Measurements from ENCODE around the gene CREB3L1.

The CREB3L1 gene

GRCh38 chr11:46264976-46265375 is 12.5 kb upstream of the CREB3L1 start:
- H3K27me3 ChIP-seq (ENCODE audit: control insufficient read depth, insufficient read depth, low read length), result no peaks in the 10 kb centered on the region
- H3K79me2 ChIP-seq, result no peaks in the 10 kb centered on the region
- no peak overlapping the region for H3K4me3 ChIP-seq (ENCODE audit: low read depth, low read length)
- no peaks in the 10 kb centered on the region for H3K4me1 ChIP-seq
- TF ChIP-seq CTCF (IDR thresholded peaks at IDR 0.05), result no peak
- H3K4me2 ChIP-seq (ENCODE audit: low read length), result no peak overlapping the region
- no peak overlapping the region for H3K27ac ChIP-seq
- no peak overlapping the region for H2AFZ ChIP-seq
- H3K9me3 ChIP-seq (ENCODE audit: control insufficient read depth, low read length), result no peaks in the 10 kb centered on the region
- no peaks in the 10 kb centered on the region for H3K36me3 ChIP-seq (ENCODE audit: control insufficient read depth, insufficient read depth, low read length)
- H3K9ac ChIP-seq, result no peak overlapping the region

- Histone ChIP-seq H3K79me2 (no peaks in the 10 kb centered on the region), H3K9me3 (ENCODE audit: control insufficient read depth, low read length) (no peaks in the 10 kb centered on the region), H3K36me3 (ENCODE audit: control insufficient read depth, insufficient read depth, low read length) (no peaks in the 10 kb centered on the region), H3K4me1 (no peaks in the 10 kb centered on the region), H3K27ac (no peak overlapping the region), H3K4me2 (ENCODE audit: low read length) (no peak overlapping the region), H3K9ac (no peak overlapping the region), H3K4me3 (ENCODE audit: low read depth, low read length) (no peak overlapping the region), H3K27me3 (ENCODE audit: control insufficient read depth, insufficient read depth, low read length) (no peaks in the 10 kb centered on the region), H2AFZ (no peak overlapping the region)
- no peak for TF ChIP-seq CTCF (IDR thresholded peaks at IDR 0.05)
These were observed 11.7 kb upstream of the CREB3L1 start for GRCh38 chr11:46265764-46266163.

- TF ChIP-seq CTCF (IDR thresholded peaks at IDR 0.05), result no peak
- Histone ChIP-seq H3K9ac (no peak overlapping the region), H3K4me3 (ENCODE audit: low read depth, low read length) (no peak overlapping the region), H3K79me2 (no peaks in the 10 kb centered on the region), H3K27me3 (ENCODE audit: control insufficient read depth, insufficient read depth, low read length) (no peaks in the 10 kb centered on the region), H3K4me1 (no peaks in the 10 kb centered on the region), H3K4me2 (ENCODE audit: low read length) (no peak overlapping the region), H3K27ac (no peak overlapping the region), H3K36me3 (ENCODE audit: control insufficient read depth, insufficient read depth, low read length) (no peaks in the 10 kb centered on the region), H3K9me3 (ENCODE audit: control insufficient read depth, low read length) (no peaks in the 10 kb centered on the region), H2AFZ (no peak overlapping the region)
These were observed 9.5 kb upstream of the CREB3L1 start for GRCh38 chr11:46267930-46268329.

- H3K4me1 ChIP-seq, result no peaks in the 10 kb centered on the region
- H3K4me3 ChIP-seq (ENCODE audit: low read depth, low read length), result no peak overlapping the region
- TF ChIP-seq CTCF (IDR thresholded peaks at IDR 0.05), result no peak
- no peaks in the 10 kb centered on the region for H3K36me3 ChIP-seq (ENCODE audit: control insufficient read depth, insufficient read depth, low read length)
- no peaks in the 10 kb centered on the region for H3K9me3 ChIP-seq (ENCODE audit: control insufficient read depth, low read length)
- H3K4me2 ChIP-seq (ENCODE audit: low read length), result no peak overlapping the region
- H2AFZ ChIP-seq, result no peak overlapping the region
- H3K27me3 ChIP-seq (ENCODE audit: control insufficient read depth, insufficient read depth, low read length), result no peaks in the 10 kb centered on the region
- no peak overlapping the region for H3K9ac ChIP-seq
- no peaks in the 10 kb centered on the region for H3K79me2 ChIP-seq
- no peak overlapping the region for H3K27ac ChIP-seq
These were observed 6.8 kb upstream of the CREB3L1 start for GRCh38 chr11:46270684-46271083.

GRCh38 chr11:46271407-46271806 is 6.1 kb upstream of the CREB3L1 start:
- Histone ChIP-seq H3K4me1 (peaks cover 4% of the 10 kb centered on the region), H3K27ac (no peak overlapping the region), H2AFZ (no peak overlapping the region), H3K36me3 (ENCODE audit: control insufficient read depth, insufficient read depth, low read length) (no peaks in the 10 kb centered on the region), H3K79me2 (no peaks in the 10 kb centered on the region), H3K4me3 (ENCODE audit: low read depth, low read length) (no peak overlapping the region), H3K9me3 (ENCODE audit: control insufficient read depth, low read length) (no peaks in the 10 kb centered on the region), H3K9ac (no peak overlapping the region), H3K27me3 (ENCODE audit: control insufficient read depth, insufficient read depth, low read length) (no peaks in the 10 kb centered on the region), H3K4me2 (ENCODE audit: low read length) (no peak overlapping the region)
- no peak for TF ChIP-seq CTCF (IDR thresholded peaks at IDR 0.05)
